Measurements from ENCODE around the gene MED27.
A peak's percentile ranks its signal among the peaks of the same experiment; 100 is the strongest.

MED27 gene

DNA sequence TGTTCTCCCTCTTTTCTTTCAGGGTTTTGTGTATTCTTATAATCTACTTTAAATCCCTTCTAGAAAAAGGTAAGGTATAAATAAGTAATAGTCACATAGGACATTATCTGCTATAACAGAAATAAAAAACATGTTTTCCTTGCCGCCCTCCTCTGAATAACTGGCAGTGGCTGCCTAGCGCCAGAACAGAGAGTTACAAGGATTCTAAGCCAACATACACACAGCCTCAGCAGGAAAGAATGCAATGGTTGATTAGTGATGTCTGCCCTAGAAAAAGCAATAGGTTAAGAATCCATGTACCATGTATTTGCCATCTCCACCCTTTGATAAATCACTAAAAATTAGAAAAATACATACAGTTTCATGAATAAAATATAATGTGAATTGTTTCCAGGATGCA, 4.9 kb downstream of the MED27 start:
- TF ChIP-seq CTCF (conservative IDR thresholded peaks at IDR 0.05) = no peak
- H3K27ac ChIP-seq = no peak overlapping the region

GRCh38 chr9:132071847-132072507, 7.7 kb downstream of the MED27 start:
- no peak for TF ChIP-seq CTCF (conservative IDR thresholded peaks at IDR 0.05)
- no peak overlapping the region for H3K27ac ChIP-seq

- peak overlapping the region; percentile 42; the same call in 1 of the 2 replicates for H3K27ac ChIP-seq
- no peak for TF ChIP-seq CTCF (conservative IDR thresholded peaks at IDR 0.05)
Observed at GRCh38 chr9:132069046-132069898, 10.4 kb downstream of the MED27 start.

- no peak overlapping the region for H3K27ac ChIP-seq
- no peak for TF ChIP-seq CTCF (conservative IDR thresholded peaks at IDR 0.05)
Observed at GRCh38 chr9:132068605-132069004, 11.1 kb downstream of the MED27 start.

DNA sequence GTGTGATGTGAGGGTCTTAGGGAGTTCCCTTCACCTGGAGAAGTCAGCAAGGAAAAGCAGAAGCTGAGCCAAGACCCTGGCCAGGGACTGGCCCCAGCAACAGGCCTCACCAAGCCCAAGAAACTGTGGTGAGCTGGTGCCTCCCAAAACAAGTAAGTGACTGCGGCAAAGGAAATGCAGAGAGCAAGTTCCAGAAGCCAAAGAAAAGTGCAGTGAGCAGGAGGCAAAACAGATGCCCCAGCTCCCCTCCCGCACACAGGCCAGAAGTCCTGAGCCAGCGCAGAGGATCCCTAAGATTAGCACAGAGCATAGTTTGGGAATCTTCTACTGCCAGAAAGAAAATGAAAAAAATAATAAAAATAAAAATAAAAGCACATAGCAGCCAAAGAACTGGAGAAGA, 13.2 kb downstream of the MED27 start:
- no peak overlapping the region for H3K27ac ChIP-seq
- TF ChIP-seq CTCF (conservative IDR thresholded peaks at IDR 0.05) = no peak

DNA sequence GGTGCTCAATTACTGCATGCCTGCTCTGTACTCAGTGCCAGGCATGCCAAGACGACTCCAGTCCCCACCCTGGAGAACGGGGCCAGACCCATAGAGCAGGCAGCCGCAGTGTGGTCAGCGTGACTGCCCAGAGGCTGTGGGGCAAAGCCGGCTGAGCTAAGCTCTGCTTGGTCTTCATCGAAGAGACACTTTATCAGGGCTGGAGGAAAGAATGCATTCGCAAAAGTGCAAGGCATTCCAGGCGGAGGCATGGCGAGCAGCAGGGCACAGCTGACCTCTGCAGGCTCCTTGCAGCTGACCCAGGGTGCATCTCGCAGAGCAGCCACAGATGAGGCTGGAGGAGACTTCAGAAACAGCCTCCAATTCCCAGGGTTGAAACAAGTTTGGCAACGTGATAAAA, 13.6 kb downstream of the MED27 start:
- no peak overlapping the region for H3K27ac ChIP-seq
- TF ChIP-seq CTCF (conservative IDR thresholded peaks at IDR 0.05) = no peak

GRCh38 chr9:132063281-132063680, 16.4 kb downstream of the MED27 start:
- H3K27ac ChIP-seq = no peak overlapping the region
- TF ChIP-seq CTCF (conservative IDR thresholded peaks at IDR 0.05) = no peak
